ENCODE results near the gene APP.

Gene APP

DNA sequence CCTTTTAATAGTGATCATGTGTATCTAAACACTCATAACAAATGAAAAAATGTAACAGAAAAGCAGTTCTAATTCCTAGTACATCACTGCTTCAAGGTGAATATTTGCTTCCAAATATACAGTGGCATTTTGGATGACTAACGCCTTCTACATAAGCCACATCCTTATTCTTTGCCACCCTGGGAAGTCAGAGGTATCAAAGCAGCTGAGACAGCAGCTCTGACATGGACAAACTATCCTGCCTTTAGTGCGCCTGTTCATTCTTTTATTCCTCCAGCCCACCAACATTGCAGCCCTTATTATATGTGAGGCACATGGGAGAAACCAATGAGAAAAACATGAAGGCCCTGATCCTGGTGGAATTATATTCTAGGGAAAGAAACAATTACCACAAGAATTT, 183.0 kb downstream of the APP start:
- FAIRE-seq (no peak), DNase-seq (ENCODE audit: insufficient read length, low spot score) (no peak)
- no peak for TF ChIP-seq POLR2A (IDR thresholded peaks at IDR 0.05; ENCODE audit: low read depth, low read length)
- TF ChIP-seq TAF1 (IDR thresholded peaks at IDR 0.05; ENCODE audit: low read depth, low read length), result no peak
- no peak for TF ChIP-seq PAX5 (IDR thresholded peaks at IDR 0.05; ENCODE audit: insufficient read depth, low read length, severe bottlenecking)
- TF ChIP-seq POLR2AphosphoS5 (IDR thresholded peaks at IDR 0.05; ENCODE audit: low read depth, low read length), result no peak
- TF ChIP-seq SPI1 (IDR thresholded peaks at IDR 0.05; ENCODE audit: low read depth, low read length), result no peak
- TF ChIP-seq POU2F2 (IDR thresholded peaks at IDR 0.05; ENCODE audit: low read depth, low read length), result no peak

- TF ChIP-seq POLR2AphosphoS5 (IDR thresholded peaks at IDR 0.05; ENCODE audit: low read depth, low read length) (no peak), POLR2A (IDR thresholded peaks at IDR 0.05; ENCODE audit: low read depth, low read length) (no peak), TAF1 (IDR thresholded peaks at IDR 0.05; ENCODE audit: low read depth, low read length) (no peak), PAX5 (IDR thresholded peaks at IDR 0.05; ENCODE audit: insufficient read depth, low read length, severe bottlenecking) (no peak), SPI1 (IDR thresholded peaks at IDR 0.05; ENCODE audit: low read depth, low read length) (no peak), POU2F2 (IDR thresholded peaks at IDR 0.05; ENCODE audit: low read depth, low read length) (no peak)
- DNase-seq (ENCODE audit: insufficient read length, low spot score), result no peak
- no peak for FAIRE-seq
Measured at GRCh38 chr21:25986928-25987327, 183.6 kb downstream of the APP start.

DNA sequence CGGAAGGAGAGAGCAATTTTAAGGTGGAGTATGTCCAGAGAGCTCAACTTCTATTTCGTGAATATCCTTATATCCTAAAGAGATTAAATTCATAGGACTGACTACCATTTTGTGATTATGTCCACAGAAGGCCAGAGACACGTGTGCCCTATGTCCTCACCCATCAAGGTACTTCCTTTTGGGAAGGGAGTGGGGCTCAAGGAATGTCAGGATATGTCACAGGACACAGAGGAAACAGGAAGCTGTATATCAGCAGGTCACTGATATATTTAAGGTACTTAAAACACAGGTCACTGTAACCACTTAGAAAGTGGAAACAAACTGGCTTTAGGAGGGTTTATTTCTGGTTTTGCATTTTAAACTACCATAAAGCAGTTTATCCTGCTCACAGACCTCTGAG, 184.6 kb downstream of the APP start:
- TF ChIP-seq POU2F2 (IDR thresholded peaks at IDR 0.05; ENCODE audit: low read depth, low read length), result no peak
- no peak for TF ChIP-seq TAF1 (IDR thresholded peaks at IDR 0.05; ENCODE audit: low read depth, low read length)
- no peak for TF ChIP-seq POLR2AphosphoS5 (IDR thresholded peaks at IDR 0.05; ENCODE audit: low read depth, low read length)
- TF ChIP-seq SPI1 (IDR thresholded peaks at IDR 0.05; ENCODE audit: low read depth, low read length), result no peak
- TF ChIP-seq POLR2A (IDR thresholded peaks at IDR 0.05; ENCODE audit: low read depth, low read length), result no peak
- TF ChIP-seq PAX5 (IDR thresholded peaks at IDR 0.05; ENCODE audit: insufficient read depth, low read length, severe bottlenecking), result no peak
- FAIRE-seq, result no peak
- DNase-seq (ENCODE audit: insufficient read length, low spot score), result no peak

- TF ChIP-seq TAF1 (IDR thresholded peaks at IDR 0.05; ENCODE audit: low read depth, low read length) (no peak), POLR2AphosphoS5 (IDR thresholded peaks at IDR 0.05; ENCODE audit: low read depth, low read length) (no peak)
- DNase-seq (ENCODE audit: insufficient read length, low spot score) (no peak), FAIRE-seq (no peak)
Measured at GRCh38 chr21:25984538-25984937, 186.0 kb downstream of the APP start.

- no peak for TF ChIP-seq POU2F2 (IDR thresholded peaks at IDR 0.05; ENCODE audit: low read depth, low read length)
- DNase-seq (ENCODE audit: insufficient read length, low spot score), result no peak
- FAIRE-seq, result no peak
Measured at GRCh38 chr21:25983745-25984144, 186.8 kb downstream of the APP start.

DNA sequence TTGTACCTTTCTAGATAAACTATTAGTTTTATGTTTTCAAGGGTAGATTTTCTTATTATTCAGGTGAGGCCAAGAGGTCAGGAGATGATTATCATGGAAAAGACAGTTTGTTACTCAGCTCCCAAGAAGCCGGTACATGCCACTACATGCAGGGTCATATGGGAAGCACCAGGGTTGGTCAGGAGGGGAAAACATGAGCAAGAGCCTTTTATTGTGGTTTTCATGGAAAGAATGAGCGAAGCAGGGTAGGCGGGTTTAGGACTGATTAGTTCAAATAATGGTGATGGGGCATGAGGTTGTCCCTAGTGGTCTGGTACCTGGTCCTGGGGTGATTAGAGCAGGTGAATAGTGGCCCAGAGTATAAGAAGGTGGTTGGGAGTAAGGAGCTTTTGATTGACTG, 189.9 kb downstream of the APP start:
- no peak for TF ChIP-seq PAX5 (IDR thresholded peaks at IDR 0.05; ENCODE audit: insufficient read depth, low read length, severe bottlenecking)
- no peak for TF ChIP-seq TAF1 (IDR thresholded peaks at IDR 0.05; ENCODE audit: low read depth, low read length)
- no peak for TF ChIP-seq POLR2AphosphoS5 (IDR thresholded peaks at IDR 0.05; ENCODE audit: low read depth, low read length)
- TF ChIP-seq POLR2A (IDR thresholded peaks at IDR 0.05; ENCODE audit: low read depth, low read length), result no peak
- no peak for TF ChIP-seq POU2F2 (IDR thresholded peaks at IDR 0.05; ENCODE audit: low read depth, low read length)
- TF ChIP-seq SPI1 (IDR thresholded peaks at IDR 0.05; ENCODE audit: low read depth, low read length), result no peak
- no peak for DNase-seq (ENCODE audit: insufficient read length, low spot score)
- no peak for FAIRE-seq

GRCh38 chr21:25979845-25980616, 190.5 kb downstream of the APP start:
- DNase-seq (ENCODE audit: insufficient read length, low spot score), result no peak
- TF ChIP-seq TAF1 (IDR thresholded peaks at IDR 0.05; ENCODE audit: low read depth, low read length) (no peak), POLR2A (IDR thresholded peaks at IDR 0.05; ENCODE audit: low read depth, low read length) (no peak), POU2F2 (IDR thresholded peaks at IDR 0.05; ENCODE audit: low read depth, low read length) (no peak), SPI1 (IDR thresholded peaks at IDR 0.05; ENCODE audit: low read depth, low read length) (no peak), PAX5 (IDR thresholded peaks at IDR 0.05; ENCODE audit: insufficient read depth, low read length, severe bottlenecking) (no peak), POLR2AphosphoS5 (IDR thresholded peaks at IDR 0.05; ENCODE audit: low read depth, low read length) (no peak)
- no peak for FAIRE-seq

DNA sequence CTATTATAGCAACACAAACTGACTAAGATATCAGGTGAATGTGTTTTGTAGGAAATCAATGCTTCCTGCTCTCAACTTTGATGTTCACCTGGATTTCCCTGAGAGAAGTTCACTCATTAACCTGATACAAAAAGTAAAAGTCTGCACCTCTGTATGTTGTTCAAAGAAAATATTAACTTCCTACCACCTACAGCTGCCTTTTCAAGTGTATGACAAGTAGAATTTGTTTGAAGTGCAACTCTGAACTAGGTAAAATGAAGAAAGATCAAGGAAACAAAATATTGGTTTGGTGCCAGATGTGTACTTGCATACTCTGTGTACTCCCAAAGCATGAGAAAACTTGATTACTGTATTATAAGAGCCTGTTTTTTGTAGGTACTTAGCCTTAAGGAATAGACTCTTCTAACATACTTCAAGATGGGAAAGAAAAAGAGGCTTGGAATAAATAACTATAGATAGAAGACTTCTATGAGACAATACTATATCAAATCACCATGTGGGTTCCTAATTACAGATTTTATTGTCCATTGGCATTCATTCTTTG, 193.4 kb downstream of the APP start:
- FAIRE-seq, result no peak
- TF ChIP-seq TAF1 (IDR thresholded peaks at IDR 0.05; ENCODE audit: low read depth, low read length) (no peak), POLR2A (IDR thresholded peaks at IDR 0.05; ENCODE audit: low read depth, low read length) (no peak), PAX5 (IDR thresholded peaks at IDR 0.05; ENCODE audit: insufficient read depth, low read length, severe bottlenecking) (no peak), POU2F2 (IDR thresholded peaks at IDR 0.05; ENCODE audit: low read depth, low read length) (no peak)
- DNase-seq (ENCODE audit: insufficient read length, low spot score), result no peak

- no peak for TF ChIP-seq PAX5 (IDR thresholded peaks at IDR 0.05; ENCODE audit: insufficient read depth, low read length, severe bottlenecking)
- TF ChIP-seq POU2F2 (IDR thresholded peaks at IDR 0.05; ENCODE audit: low read depth, low read length), result no peak
- TF ChIP-seq POLR2AphosphoS5 (IDR thresholded peaks at IDR 0.05; ENCODE audit: low read depth, low read length), result no peak
- no peak for TF ChIP-seq SPI1 (IDR thresholded peaks at IDR 0.05; ENCODE audit: low read depth, low read length)
- no peak for TF ChIP-seq TAF1 (IDR thresholded peaks at IDR 0.05; ENCODE audit: low read depth, low read length)
- TF ChIP-seq POLR2A (IDR thresholded peaks at IDR 0.05; ENCODE audit: low read depth, low read length), result no peak
- DNase-seq (ENCODE audit: insufficient read length, low spot score) (no peak), FAIRE-seq (no peak)
Measured at GRCh38 chr21:25974964-25975363, 195.6 kb downstream of the APP start.

- no peak for DNase-seq (ENCODE audit: insufficient read length, low spot score)
- FAIRE-seq, result no peak
Measured at GRCh38 chr21:25970254-25970930, 200.2 kb downstream of the APP start.

More at GRCh38 chr21:25970254-25970930, 200.2 kb downstream of the APP start:
- TF ChIP-seq POU2F2 (IDR thresholded peaks at IDR 0.05; ENCODE audit: low read depth, low read length) (no peak), POLR2A (IDR thresholded peaks at IDR 0.05; ENCODE audit: low read depth, low read length) (no peak), TAF1 (IDR thresholded peaks at IDR 0.05; ENCODE audit: low read depth, low read length) (no peak), POLR2AphosphoS5 (IDR thresholded peaks at IDR 0.05; ENCODE audit: low read depth, low read length) (no peak), PAX5 (IDR thresholded peaks at IDR 0.05; ENCODE audit: insufficient read depth, low read length, severe bottlenecking) (no peak), SPI1 (IDR thresholded peaks at IDR 0.05; ENCODE audit: low read depth, low read length) (no peak)

All from GM12891 (cell line).